ENCODE measurements around the gene TNFRSF17.

Gene TNFRSF17

GRCh38 chr16:11994143-11995119, 29.4 kb downstream of the TNFRSF17 start:
- no peak overlapping the region for H3K4me3 ChIP-seq (replicated peaks; ENCODE audit: low read depth, low read length)
- no peak for DNase-seq (ENCODE audit: extremely low read depth, insufficient read length)
- H3K36me3 ChIP-seq (ENCODE audit: control insufficient read depth, insufficient read depth, low read length): peaks cover 13% of the 10 kb centered on the region
- no peaks in the 10 kb centered on the region for H3K27me3 ChIP-seq (replicated peaks; ENCODE audit: control insufficient read depth, insufficient read depth, low read length)
- TF ChIP-seq CTCF (IDR thresholded peaks at IDR 0.05; ENCODE audit: insufficient read depth, low read length, poor library complexity, severe bottlenecking): no peak

DNA sequence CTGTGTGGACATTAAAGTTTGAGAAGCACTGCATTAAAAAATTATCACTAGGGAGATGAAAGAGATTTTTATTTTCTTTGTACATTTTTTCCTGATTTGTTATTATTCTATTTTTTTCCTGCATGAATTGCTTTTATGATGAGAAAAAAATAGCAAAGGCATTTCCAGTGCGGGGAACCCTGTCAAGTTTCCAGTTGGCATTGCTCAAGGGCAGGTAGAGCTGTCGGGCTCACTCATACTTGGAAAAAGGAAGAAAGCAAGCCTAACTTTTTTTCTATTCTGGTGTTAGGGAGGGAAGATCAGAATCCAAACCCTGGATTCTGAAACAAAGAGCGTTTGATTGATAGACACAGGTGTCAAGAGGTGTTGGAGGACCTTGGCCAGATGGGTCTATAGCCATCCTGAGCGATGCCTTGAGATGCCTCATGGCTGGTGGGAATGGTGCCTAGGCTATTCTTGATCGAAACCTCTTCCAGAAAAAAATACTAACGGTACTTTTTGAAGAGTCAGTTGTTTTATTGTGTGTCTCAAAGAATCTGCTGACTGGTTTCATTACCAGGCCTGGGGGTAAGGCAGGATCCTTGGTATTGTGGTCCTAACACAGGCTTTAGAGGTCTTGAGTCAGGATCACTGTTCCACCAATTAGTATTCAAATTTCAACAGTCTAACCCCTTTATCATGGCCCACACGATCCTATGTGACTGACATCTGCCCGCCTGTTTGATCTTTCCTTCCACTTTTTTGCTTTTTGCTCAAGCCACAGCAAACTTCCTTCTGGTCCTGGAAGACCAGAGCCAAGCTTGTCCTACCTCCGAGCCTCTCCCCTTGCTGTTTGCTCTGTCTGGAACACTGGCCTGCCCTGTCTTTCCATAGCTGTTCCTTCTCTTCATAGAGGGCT, 31.7 kb downstream of the TNFRSF17 start:
- Histone ChIP-seq H3K27me3 (replicated peaks; ENCODE audit: control insufficient read depth, insufficient read depth, low read length) (no peaks in the 10 kb centered on the region), H3K36me3 (ENCODE audit: control insufficient read depth, insufficient read depth, low read length) (peaks cover 18% of the 10 kb centered on the region), H3K4me3 (replicated peaks; ENCODE audit: low read depth, low read length) (no peak overlapping the region)
- no peak for DNase-seq (ENCODE audit: extremely low read depth, insufficient read length)
- TF ChIP-seq CTCF (IDR thresholded peaks at IDR 0.05; ENCODE audit: insufficient read depth, low read length, poor library complexity, severe bottlenecking): no peak

GRCh38 chr16:12000032-12000431, 35.0 kb downstream of the TNFRSF17 start:
- Histone ChIP-seq H3K4me3 (replicated peaks; ENCODE audit: low read depth, low read length) (no peak overlapping the region), H3K27me3 (replicated peaks; ENCODE audit: control insufficient read depth, insufficient read depth, low read length) (no peaks in the 10 kb centered on the region), H3K36me3 (ENCODE audit: control insufficient read depth, insufficient read depth, low read length) (peaks cover 23% of the 10 kb centered on the region)
- no peak for TF ChIP-seq CTCF (IDR thresholded peaks at IDR 0.05; ENCODE audit: insufficient read depth, low read length, poor library complexity, severe bottlenecking)
- DNase-seq (ENCODE audit: extremely low read depth, insufficient read length): no peak

GRCh38 chr16:12002447-12003006, 37.5 kb downstream of the TNFRSF17 start:
- Histone ChIP-seq H3K4me3 (replicated peaks; ENCODE audit: low read depth, low read length) (no peak overlapping the region), H3K27me3 (replicated peaks; ENCODE audit: control insufficient read depth, insufficient read depth, low read length) (no peaks in the 10 kb centered on the region), H3K36me3 (ENCODE audit: control insufficient read depth, insufficient read depth, low read length) (peaks cover 26% of the 10 kb centered on the region)
- no peak for DNase-seq (ENCODE audit: extremely low read depth, insufficient read length)
- TF ChIP-seq CTCF (IDR thresholded peaks at IDR 0.05; ENCODE audit: insufficient read depth, low read length, poor library complexity, severe bottlenecking): no peak

- TF ChIP-seq CTCF (IDR thresholded peaks at IDR 0.05; ENCODE audit: insufficient read depth, low read length, poor library complexity, severe bottlenecking): no peak
- Histone ChIP-seq H3K27me3 (replicated peaks; ENCODE audit: control insufficient read depth, insufficient read depth, low read length) (no peaks in the 10 kb centered on the region), H3K4me3 (replicated peaks; ENCODE audit: low read depth, low read length) (no peak overlapping the region), H3K36me3 (ENCODE audit: control insufficient read depth, insufficient read depth, low read length) (peaks cover 17% of the 10 kb centered on the region)
- no peak for DNase-seq (ENCODE audit: extremely low read depth, insufficient read length)
Observed at GRCh38 chr16:12006637-12007036, 41.6 kb downstream of the TNFRSF17 start.
